Naive thymus-derived CD8-positive, alpha-beta T cell (primary cell): Measurements from ENCODE around the gene ATXN3. TPM values are rescaled to one million over a fixed set of nuclear protein-coding genes. Genes with fewer than 3 reads are reported as not detected.

Experiments
- ATAC-seq, 2 donors: fragments of 150-1000 bp; cut with Tn5 transposase in 1 of 2; sonication (Bioruptor Pico), chemical (Tn5 transposase) in 1 of 2; 1 replicate in 1 of 2; 2 replicates in 1 of 2; pipeline ENCODE4 v1.10.0; 2021; ENCODE audit warnings: mild to moderate bottlenecking in 2 of 2, moderate library complexity in 2 of 2
- POLR2A ChIA-PET: fragments of 350-600 bp; sonication (Branson Sonifier 250); formaldehyde crosslinking; loops from one replicate; lab custom pipeline; 2021; ENCODE audit warnings: antibody characterized with exemption; lab: Charles Lee
- DNase-seq, 10 donors: peaks; one replicate each; pipeline versions ENCODE4 v3.0.0 to v3.0.0-alpha.2; 2020 to 2022
- H3K27ac Mint-ChIP-seq, 10 donors: one replicate each; pipeline ENCODE4 v1.8.0; 2020 to 2022; ENCODE audit warnings: mild to moderate bottlenecking in 10 of 10, mixed read lengths in 10 of 10, moderate library complexity in 4 of 10, inconsistent platforms in 1 of 10
- H3K27me3 Mint-ChIP-seq, 5 donors: one replicate each; pipeline ENCODE4 v1.8.0; 2021 to 2022; ENCODE audit warnings: mixed read lengths in 5 of 5
- H3K36me3 Mint-ChIP-seq, 3 donors: one replicate each; pipeline ENCODE4 v1.8.0; 2020 to 2022; ENCODE audit warnings: mixed read lengths in 3 of 3, mild to moderate bottlenecking in 2 of 3, inconsistent platforms in 1 of 3
- H3K4me1 Mint-ChIP-seq, 4 donors: one replicate each; pipeline ENCODE4 v1.8.0; 2021 to 2022; ENCODE audit warnings: mixed read lengths in 4 of 4
- H3K4me3 Mint-ChIP-seq, 10 donors: one replicate each; pipeline ENCODE4 v1.8.0; 2020 to 2022; ENCODE audit warnings: mild to moderate bottlenecking in 10 of 10, mixed read lengths in 10 of 10, moderate library complexity in 6 of 10, inconsistent platforms in 1 of 10
- H3K9me3 Mint-ChIP-seq, 9 donors: one replicate each; pipeline ENCODE4 v1.8.0; 2020 to 2022; ENCODE audit warnings: mixed read lengths in 9 of 9, mild to moderate bottlenecking in 3 of 9, inconsistent platforms in 1 of 9, moderate library complexity in 1 of 9
- polyA plus RNA-seq, 3 donors: library from polyadenylated mRNA; unstranded; fragments of 300-500 nt; fragmentation: Illumina TruSeq; gene quantifications; one replicate each; pipeline ENCODE4 v1.2.3, GENCODE V29; 2021
- total RNA-seq, 8 experiments: library from RNA in 2 of 8; stranded (reverse) in 2 of 8; gene quantifications; one replicate each; pipeline ENCODE4 v1.2.3 and lab custom pipeline; 2021 to 2026

ATXN3 gene
- total and polyA plus RNA-seq, 5 experiments from 2014 or later, result 11.3 to 59.3 (median 15.5) TPM

DNA sequence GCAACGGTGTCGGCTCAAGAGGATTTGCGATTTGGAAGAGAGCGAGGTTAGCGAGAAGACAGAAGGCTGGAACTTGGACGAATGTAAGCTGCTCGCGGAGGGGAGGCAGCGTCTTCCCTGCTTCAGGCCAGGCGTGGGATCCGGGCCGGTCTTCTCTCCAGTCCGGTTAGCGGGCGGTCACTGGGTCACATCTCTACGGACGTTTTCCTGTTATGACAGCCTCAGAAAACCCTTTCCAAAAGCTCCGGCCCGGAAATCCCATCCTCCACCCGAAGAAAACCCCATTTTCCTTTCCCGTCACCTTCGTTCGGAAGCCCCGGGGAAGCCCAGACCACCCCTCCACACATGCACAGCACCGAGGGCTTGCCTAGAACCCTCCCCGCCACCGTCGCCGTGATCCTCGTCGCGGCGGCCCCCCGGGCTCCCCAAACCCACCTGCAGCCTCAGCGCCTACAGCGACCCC is 14.9 kb upstream of the ATXN3 start:
- Mint-ChIP-seq H3K9me3 (no peaks in the 10 kb centered on the region), H3K4me1 (peaks cover 21 to 69% (median 48%) of the 10 kb centered on the region in 4 donors), H3K4me3 (peak overlapping the region; percentile 88 to 100 (median 98)), H3K27ac (peak overlapping the region; percentile 97 to 100 (median 99)), H3K36me3 (peaks cover 0 to 39% (median 3%) of the 10 kb centered on the region in 3 donors), H3K27me3 (no peaks in the 10 kb centered on the region)
- POLR2A ChIA-PET, result interaction anchor here (0.5 to 8.2 kb wide), 18 partner anchors 9 to 1099 kb away, joined by 3 to 109 read pairs (median 4); partner anchors contain the start of genes ATXN3, GOLGA5, PPP4R3A and RIN3
- ATAC-seq (peak; percentile 19 to 24), DNase-seq (peak in 1 of 10 donors; percentile 33)

DNA sequence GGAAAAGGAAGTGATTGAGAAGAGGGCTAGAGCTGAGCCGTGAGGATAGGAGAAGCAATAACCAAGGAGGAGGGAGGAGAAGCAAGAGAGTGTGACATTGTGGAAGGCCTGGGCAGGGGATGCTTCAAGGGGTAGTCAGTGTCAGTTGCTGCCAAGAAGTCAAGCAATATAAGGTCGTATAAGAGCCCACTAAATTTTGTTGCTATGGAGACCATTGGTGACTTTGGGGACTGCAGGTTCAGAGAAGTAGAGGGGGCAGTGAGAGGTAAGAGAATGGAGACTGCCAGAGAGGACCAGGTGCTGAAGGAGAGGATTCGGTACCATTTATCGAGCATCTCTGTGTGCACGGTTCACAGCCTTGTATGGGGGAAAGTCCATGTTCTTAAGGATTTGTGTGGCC is 3.1 kb upstream of the ATXN3 start:
- Mint-ChIP-seq H3K36me3 (no peaks in the 10 kb centered on the region), H3K27me3 (no peaks in the 10 kb centered on the region), H3K4me1 (peaks cover 23 to 46% (median 41%) of the 10 kb centered on the region in 4 donors), H3K4me3 (peak overlapping the region in 2 of 10 donors; percentile 30 to 85), H3K9me3 (no peaks in the 10 kb centered on the region), H3K27ac (peak overlapping the region in 4 of 10 donors; percentile 75 to 88 (median 80))
- no peak for ATAC-seq
- POLR2A ChIA-PET, result interaction anchor here (0.5 to 4.9 kb wide), 6 partner anchors 11 to 986 kb away, joined by 3 to 109 read pairs (median 4); partner anchors contain the start of genes CPSF2 and NDUFB1
- no peak for DNase-seq

DNA sequence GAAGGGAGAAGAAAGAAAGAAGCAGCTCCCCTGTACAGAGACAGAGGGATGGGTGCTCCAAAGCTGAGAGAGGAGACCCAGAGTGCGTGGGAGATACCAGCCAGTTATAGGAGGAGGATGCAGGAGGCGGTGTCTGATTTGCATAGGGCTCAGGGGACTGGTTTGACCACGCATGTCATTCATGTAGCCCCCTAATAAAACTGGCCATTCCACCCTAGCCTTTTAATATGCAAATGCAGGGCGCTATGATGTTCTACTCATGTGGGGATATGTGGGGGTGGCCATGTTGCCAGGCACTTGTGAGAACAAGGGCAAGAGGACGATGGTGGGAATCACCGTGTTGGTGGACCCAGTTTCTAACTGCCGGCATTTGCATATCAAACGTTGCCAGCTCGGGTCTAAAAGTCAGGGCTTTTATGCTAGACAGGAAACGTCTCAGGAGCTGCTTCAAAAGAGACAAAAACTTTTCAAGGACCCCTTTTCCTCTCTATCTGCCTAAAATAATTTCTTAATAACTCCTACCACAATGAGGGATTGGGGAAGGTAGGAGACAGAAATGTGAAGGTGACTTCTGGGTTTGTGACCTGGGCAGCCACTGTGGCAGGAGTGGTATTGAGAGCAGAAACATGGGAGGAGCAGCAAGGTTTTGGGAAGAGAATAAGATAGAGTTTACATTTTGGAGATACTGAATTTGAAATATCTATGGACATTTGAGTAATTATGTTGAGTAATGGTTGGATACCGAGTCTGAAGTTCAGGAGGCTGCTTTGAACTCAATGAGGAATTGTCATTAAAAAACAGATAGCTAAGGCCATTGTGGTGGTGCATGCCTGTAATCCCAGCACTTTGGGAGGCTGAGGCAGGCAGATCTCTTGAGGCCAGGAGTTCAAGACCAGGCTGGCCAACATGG is 2.2 kb upstream of the ATXN3 start:
- Mint-ChIP-seq H3K36me3 (no peaks in the 10 kb centered on the region), H3K9me3 (no peaks in the 10 kb centered on the region), H3K27me3 (no peaks in the 10 kb centered on the region), H3K4me3 (peak overlapping the region; percentile 64 to 85 (median 81)), H3K4me1 (peaks cover 23 to 50% (median 49%) of the 10 kb centered on the region in 4 donors), H3K27ac (peak overlapping the region; percentile 60 to 94 (median 88))
- POLR2A ChIA-PET, result interaction anchor here (0.6 to 4.9 kb wide), 6 partner anchors 12 to 953 kb away, joined by 3 to 109 read pairs (median 6); partner anchors contain the start of genes CPSF2, NDUFB1 and TRIP11
- ATAC-seq (peak in 1 of 2 donors; percentile 7), DNase-seq (peak in 8 of 10 donors; percentile 8 to 68 (median 30))

DNA sequence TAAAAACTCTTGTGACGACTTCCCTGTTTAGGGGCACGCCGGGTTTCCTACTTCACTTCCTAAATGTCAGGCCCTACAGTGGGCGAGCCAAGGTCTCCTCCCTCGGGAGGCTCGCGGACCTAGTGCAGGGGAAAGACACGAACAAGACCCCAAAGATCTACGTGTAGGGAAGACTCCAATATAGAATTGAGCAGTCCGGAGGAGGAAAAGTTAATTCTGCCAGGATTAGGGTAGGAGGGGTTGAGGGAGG is 564 bp downstream of the ATXN3 start:
- H3K27ac Mint-ChIP-seq, result peak overlapping the region; percentile 84 to 96 (median 94)
- H3K4me3 Mint-ChIP-seq, result peak overlapping the region; percentile 90 to 100 (median 96)
- POLR2A ChIA-PET, result interaction anchor here (0.9 to 4.9 kb wide), 6 partner anchors 14 to 645 kb away, joined by 3 to 109 read pairs (median 4); partner anchors contain the start of genes CPSF2, NDUFB1 and TRIP11
- H3K27me3 Mint-ChIP-seq, result no peaks in the 10 kb centered on the region
- no peaks in the 10 kb centered on the region for H3K36me3 Mint-ChIP-seq
- H3K9me3 Mint-ChIP-seq, result no peaks in the 10 kb centered on the region
- DNase-seq (peak in 2 of 10 donors; percentile 7 to 24), ATAC-seq (no peak)
- H3K4me1 Mint-ChIP-seq, result peaks cover 27 to 70% (median 68%) of the 10 kb centered on the region in 4 donors

DNA sequence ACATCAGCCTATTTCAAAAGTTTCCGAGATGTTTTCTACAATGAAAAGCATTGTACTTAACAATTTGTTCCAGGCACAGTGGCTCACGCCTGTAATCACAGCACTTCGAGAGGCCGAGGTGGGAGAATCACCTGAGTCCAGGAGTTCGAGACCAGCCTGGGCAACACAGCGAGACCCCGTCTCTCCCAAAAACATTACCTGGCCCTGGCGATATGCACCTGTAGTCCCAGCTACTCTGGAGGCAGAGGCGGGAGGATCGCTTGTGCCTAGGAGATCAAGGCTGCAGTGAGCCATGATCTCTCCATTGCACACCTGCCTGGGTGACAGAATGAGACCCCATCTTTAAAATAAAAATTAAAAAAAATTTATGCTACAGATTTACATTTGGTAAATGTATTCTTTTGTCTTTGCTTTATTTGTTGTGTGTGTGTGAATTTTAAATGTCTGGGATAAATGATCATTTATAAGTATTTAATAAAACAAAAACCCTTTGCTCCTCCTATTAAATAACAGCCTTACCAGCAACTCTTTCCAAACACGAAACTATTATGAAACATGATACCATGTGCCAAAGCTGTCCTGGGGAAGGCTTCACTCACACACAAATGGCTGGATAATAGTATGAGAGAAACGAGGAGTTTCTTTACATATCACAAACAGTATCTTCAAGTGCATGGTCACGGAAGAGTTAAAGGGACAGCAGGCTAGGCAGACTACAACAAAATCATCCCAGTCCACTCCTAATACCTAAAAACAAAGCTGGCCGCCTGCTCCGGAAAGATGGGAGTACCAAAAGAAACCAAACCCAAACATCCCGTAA is 1.1 kb downstream of the ATXN3 start:
- Mint-ChIP-seq H3K27me3 (no peaks in the 10 kb centered on the region), H3K4me1 (peaks cover 26 to 74% (median 69%) of the 10 kb centered on the region in 4 donors), H3K27ac (peak overlapping the region; percentile 84 to 96 (median 94)), H3K36me3 (no peaks in the 10 kb centered on the region), H3K4me3 (peak overlapping the region; percentile 90 to 100 (median 96)), H3K9me3 (no peaks in the 10 kb centered on the region)
- POLR2A ChIA-PET, result interaction anchor here (1.1 to 4.9 kb wide), 4 partner anchors 15 to 645 kb away, joined by 3 to 109 read pairs (median 22); partner anchors contain the start of genes CPSF2, NDUFB1 and TRIP11
- ATAC-seq (no peak), DNase-seq (no peak)

DNA sequence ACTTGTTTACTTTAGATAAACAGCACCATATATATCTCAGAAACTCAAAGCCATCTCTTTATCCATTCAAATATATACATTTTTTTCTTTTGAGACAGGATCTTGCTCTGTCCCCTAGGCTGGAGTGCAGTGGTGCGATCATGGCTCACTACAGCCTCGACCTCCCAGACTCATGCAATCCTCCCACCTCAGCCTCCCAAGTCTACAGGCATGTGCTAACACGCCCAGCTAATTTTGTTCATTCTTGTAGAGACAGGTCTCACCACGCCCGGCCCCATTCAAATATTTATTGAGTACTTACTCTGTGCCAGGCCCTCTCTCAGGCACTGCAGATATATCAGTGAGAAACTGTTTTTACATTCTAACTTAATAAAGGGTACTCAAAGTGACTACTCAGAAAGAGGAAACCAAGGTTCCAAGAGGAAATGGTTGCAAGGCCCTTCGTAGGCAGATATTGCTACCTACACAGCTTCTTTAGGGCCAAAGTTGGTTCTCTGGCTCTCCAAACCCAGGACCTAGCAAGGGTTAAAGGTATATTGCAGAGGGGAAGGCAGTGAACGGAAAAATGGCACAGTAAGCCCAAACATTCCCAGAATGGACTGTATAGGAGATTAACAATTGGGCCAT is 2.9 kb downstream of the ATXN3 start:
- DNase-seq (no peak), ATAC-seq (no peak)
- Mint-ChIP-seq H3K9me3 (no peaks in the 10 kb centered on the region), H3K4me3 (peak overlapping the region in 5 of 10 donors; percentile 1 to 96 (median 52)), H3K27ac (peak overlapping the region in 2 of 10 donors; percentile 11 to 60), H3K27me3 (no peaks in the 10 kb centered on the region), H3K4me1 (peaks cover 17 to 70% (median 67%) of the 10 kb centered on the region in 4 donors), H3K36me3 (no peaks in the 10 kb centered on the region)
- POLR2A ChIA-PET, result interaction anchor here (0.7 to 1.3 kb wide), 2 partner anchors 19 to 578 kb away, joined by 3 read pairs; no protein-coding TSS in a partner anchor

DNA sequence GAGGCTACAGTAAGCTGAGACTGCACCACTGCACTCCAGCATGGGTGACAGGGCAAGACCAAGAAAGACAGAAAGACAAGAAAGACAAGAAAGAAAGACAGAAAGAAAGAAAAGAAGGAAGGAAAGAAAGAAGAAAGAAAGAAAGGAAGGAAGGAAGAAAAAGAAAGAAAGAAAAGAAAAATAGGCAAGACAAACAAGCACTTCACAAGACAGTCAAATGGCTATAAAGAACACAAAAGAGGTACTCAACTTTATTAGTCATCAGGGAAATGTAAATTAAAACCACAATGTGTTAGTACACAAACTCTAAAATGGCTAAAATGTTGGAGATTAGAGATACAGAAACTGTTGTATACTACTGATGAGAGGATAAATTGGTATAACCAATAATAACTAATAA is 6.6 kb downstream of the ATXN3 start:
- peaks cover 5 to 49% (median 39%) of the 10 kb centered on the region in 4 donors for H3K4me1 Mint-ChIP-seq
- DNase-seq (no peak), ATAC-seq (no peak)
- H3K9me3 Mint-ChIP-seq, result no peaks in the 10 kb centered on the region
- peak overlapping the region in 3 of 10 donors; percentile 20 to 60 (median 32) for H3K27ac Mint-ChIP-seq
- H3K27me3 Mint-ChIP-seq, result no peaks in the 10 kb centered on the region
- POLR2A ChIA-PET, result no interaction called here
- H3K4me3 Mint-ChIP-seq, result peak overlapping the region in 1 of 10 donors; percentile 7
- H3K36me3 Mint-ChIP-seq, result peaks cover under 1 to 20% (median 6%) of the 10 kb centered on the region in 3 donors

DNA sequence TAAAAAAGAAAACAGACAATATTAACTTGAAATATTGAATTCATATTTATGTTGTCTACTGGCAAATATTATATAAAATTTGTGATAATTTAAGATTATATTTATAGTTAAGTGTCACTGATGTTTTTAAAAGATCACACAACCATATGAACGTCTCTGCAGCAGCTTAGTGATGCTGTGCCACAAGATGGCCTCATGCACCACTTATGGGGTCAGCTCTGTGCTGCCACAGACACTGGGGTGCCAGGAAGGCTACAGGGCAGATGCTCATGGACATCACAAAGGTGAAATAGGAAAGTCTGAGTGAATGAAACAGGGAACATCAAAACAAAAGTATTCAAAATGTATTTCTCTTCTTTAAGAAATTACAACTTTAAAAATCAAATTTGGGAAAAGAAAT is 13.1 kb downstream of the ATXN3 start:
- peak; percentile 46 to 69 for ATAC-seq
- POLR2A ChIA-PET, result no interaction called here

DNA sequence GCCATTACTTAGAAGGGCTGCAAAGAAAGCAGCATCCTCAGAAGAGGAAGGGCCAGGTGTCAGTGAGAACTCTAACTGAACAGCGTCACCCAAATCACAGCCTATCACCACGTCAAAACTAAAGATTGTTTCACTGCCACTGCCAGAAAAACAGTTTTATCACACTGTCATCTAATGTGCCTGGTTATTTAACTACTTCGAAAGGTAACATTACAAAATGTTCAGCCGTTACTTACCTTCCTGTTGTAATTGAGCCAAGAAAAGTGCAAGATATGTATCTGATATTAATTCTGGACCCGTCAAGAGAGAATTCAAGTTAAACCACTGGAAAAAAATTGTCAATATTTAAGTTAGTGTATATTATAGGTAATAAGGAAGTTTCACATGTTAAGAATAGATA is 17.9 kb downstream of the ATXN3 start:
- POLR2A ChIA-PET, result no interaction called here
- Mint-ChIP-seq H3K4me3 (no peak overlapping the region), H3K27me3 (no peaks in the 10 kb centered on the region), H3K27ac (peak overlapping the region in 2 of 10 donors; percentile 39 to 77), H3K4me1 (peaks cover 0 to 3% (median 0%) of the 10 kb centered on the region in 4 donors), H3K36me3 (peaks cover 6 to 69% (median 15%) of the 10 kb centered on the region in 3 donors), H3K9me3 (no peaks in the 10 kb centered on the region)
- no peak for DNase-seq
- ATAC-seq, result no peak

More for the DNA sequence above, 13.1 kb downstream of the ATXN3 start:
- Mint-ChIP-seq H3K27me3 (no peaks in the 10 kb centered on the region), H3K27ac (peak overlapping the region in 1 of 10 donors; percentile 16), H3K4me3 (no peak overlapping the region), H3K36me3 (peaks cover 6 to 59% (median 9%) of the 10 kb centered on the region in 3 donors), H3K4me1 (peaks cover 0 to under 1% (median 0%) of the 10 kb centered on the region in 4 donors), H3K9me3 (no peaks in the 10 kb centered on the region)
- peak in 1 of 10 donors; percentile 63 for DNase-seq

DNA sequence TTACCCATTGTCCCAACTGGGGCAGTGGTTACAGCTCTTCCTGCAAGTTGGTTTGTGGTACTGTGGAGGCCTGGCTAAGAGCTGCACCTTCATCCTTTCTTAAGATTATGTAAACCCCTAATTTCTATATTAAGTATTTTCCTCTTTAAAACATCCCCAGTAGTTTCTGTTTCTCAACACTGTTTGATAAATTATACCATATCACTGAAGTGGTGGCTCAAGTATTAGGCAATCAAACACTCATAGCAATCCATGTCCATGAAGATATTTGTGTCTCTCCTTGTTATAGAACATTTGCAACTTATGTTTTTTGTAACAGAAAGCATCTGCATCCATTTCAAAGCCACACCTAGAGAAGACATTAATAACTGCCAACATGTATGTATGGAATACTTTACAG is 31.8 kb downstream of the ATXN3 start:
- H3K4me3 Mint-ChIP-seq, result no peak overlapping the region
- H3K27ac Mint-ChIP-seq, result peak overlapping the region in 1 of 10 donors; percentile 66
- H3K4me1 Mint-ChIP-seq, result no peaks in the 10 kb centered on the region
- H3K9me3 Mint-ChIP-seq, result no peaks in the 10 kb centered on the region
- peaks cover 5 to 74% (median 13%) of the 10 kb centered on the region in 3 donors for H3K36me3 Mint-ChIP-seq
- no peaks in the 10 kb centered on the region for H3K27me3 Mint-ChIP-seq
- POLR2A ChIA-PET, result interaction anchor here (0.7 kb wide), 1 partner anchor 11 kb away, joined by 8 read pairs; no protein-coding TSS in a partner anchor
- DNase-seq (no peak), ATAC-seq (no peak)
